SJCRH30 (cell line): ENCODE measurements around the gene APBA2. TPM values are rescaled to one million over a fixed set of nuclear protein-coding genes. Genes with fewer than 3 reads are reported as not detected.

Source experiments
- total RNA-seq: library from RNA; depleted of rRNA; stranded (reverse); fragments of >200 nt; shearing (Covaris generic); gene quantifications from 2 replicates; pipeline ENCODE4 v1.2.3, GENCODE V29; 2014; rRNA removed

Gene APBA2
- total RNA-seq, 1 experiment from 2014 or later, result 11.9 TPM

Other genes with a start within 250 kb of the APBA2 start
- not detected in 2 replicates for gene GOLGA8M, start 173.6 kb upstream of the APBA2 start, total RNA-seq
- 0.06 and 0.15 TPM in 2 replicates for gene GOLGA6L7, start 37.3 kb upstream of the APBA2 start, total RNA-seq